GM12874 (cell line): Measurements from ENCODE around the gene CDHR1.

ENCODE experiments used
- CTCF ChIP-seq: IDR thresholded peaks from 2 replicates; pipeline ENCODE4 v1.5.1; 2011; ENCODE audit warnings: low read depth, mild to moderate bottlenecking, control low read depth, low read length, moderate library complexity; ENCODE audit not compliant: insufficient read depth

Gene CDHR1

GRCh38 chr10:84194424-84195043 lies at the start of gene CDHR1:
Gene CDHR1, plus strand, starts transcription at chr10:84194537. Its CDS starts 224 bp downstream, at chr10:84194761.
- TF ChIP-seq CTCF, result no peak

DNA sequence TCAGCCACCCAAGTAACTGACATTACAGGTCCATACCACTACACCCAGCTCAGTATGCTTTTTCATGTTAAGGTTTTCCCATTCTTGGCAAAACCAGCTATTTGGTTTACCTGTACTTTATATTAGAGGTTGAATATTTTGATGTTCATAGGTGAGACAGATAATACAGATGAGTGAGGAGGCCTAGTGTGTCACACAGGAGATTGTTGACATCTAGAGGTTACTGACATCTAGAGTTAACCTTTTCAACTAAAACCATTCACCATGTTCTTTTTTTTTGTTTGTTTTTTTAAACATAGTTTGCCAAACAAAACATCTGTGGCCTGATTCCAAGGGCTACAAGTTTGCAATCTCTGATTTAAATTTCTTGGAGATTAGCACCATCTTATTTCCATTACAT lies 47.0 kb upstream of the CDHR1 start:
- TF ChIP-seq CTCF, result no peak

DNA sequence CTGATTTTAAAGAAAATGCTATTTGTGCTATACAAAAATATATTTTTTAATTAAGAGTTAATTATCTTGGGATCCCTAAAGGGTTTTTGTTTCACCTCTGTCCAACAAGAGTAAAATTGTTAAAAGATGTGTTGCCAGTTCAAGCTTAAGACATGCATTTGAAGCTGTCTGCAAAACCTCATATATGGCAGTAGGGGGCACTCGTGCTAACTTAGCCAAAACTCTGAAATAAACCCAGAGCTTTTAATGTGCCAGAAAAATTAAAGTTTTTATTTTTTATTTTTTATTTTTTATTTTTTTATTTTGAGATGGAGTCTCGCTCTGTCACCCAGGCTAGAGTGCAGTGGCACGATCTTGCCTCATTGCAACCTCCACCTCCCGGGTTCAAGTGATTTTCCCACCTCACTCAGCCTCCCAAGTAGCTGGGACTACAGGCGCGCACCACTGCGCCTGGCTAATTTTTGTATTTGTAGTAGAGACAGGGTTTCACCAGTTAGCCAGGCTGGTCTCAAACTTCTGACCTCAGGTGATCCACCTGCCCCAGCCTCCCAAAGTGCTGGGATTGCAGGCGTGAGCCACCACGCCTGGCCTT lies 46.2 kb upstream of the CDHR1 start:
- peak; percentile 58 for TF ChIP-seq CTCF

- TF ChIP-seq CTCF, result no peak
Measured at GRCh38 chr10:84149854-84150253, 44.5 kb upstream of the CDHR1 start.

GRCh38 chr10:84152769-84153168 lies 41.6 kb upstream of the CDHR1 start:
- TF ChIP-seq CTCF, result no peak

DNA sequence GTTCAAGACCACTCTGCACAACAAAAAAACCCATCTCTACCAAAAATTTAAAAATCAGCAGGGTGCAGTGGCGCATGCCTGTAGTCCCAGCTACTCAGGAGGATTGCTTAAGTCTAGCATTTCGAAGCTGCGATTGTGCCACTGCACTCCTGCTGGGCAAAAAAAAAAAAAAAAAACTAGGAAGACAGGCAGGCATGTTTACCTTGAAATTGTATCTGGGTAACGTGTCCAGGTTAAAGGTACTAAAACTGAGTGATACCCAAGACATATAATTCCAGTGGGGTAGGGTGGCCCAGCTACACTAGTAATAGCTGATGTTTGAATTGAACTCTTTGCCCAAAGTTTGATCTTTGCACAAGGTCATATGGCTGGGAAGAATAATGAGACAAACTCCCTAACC lies 38.8 kb upstream of the CDHR1 start:
- TF ChIP-seq CTCF, result no peak

DNA sequence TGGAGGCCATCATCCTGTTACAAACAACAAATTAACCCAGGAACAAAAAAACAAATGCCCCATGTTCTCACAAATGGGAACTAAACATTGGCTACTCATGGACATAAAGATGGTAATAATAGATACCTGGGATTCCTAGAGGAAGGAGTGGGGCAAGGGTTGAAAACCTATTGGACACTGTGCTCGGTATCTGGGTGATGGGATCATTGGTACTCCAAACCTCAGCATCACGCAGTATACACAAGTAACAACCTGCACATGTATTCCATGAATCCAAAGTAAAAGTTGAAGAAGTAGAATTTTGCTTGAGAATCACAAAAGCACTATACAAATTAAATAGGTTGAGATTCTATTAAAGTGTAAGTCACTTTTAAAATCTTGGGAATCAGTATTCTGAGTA lies 38.3 kb upstream of the CDHR1 start:
- no peak for TF ChIP-seq CTCF
